ENCODE data around the gene DLGAP3. TPM values are rescaled to one million over a fixed set of nuclear protein-coding genes. Genes with fewer than 3 reads are reported as not detected.

DLGAP3 gene
- total RNA-seq, 2 donors from 2014 or later: 0.27 to 0.54 TPM

DNA sequence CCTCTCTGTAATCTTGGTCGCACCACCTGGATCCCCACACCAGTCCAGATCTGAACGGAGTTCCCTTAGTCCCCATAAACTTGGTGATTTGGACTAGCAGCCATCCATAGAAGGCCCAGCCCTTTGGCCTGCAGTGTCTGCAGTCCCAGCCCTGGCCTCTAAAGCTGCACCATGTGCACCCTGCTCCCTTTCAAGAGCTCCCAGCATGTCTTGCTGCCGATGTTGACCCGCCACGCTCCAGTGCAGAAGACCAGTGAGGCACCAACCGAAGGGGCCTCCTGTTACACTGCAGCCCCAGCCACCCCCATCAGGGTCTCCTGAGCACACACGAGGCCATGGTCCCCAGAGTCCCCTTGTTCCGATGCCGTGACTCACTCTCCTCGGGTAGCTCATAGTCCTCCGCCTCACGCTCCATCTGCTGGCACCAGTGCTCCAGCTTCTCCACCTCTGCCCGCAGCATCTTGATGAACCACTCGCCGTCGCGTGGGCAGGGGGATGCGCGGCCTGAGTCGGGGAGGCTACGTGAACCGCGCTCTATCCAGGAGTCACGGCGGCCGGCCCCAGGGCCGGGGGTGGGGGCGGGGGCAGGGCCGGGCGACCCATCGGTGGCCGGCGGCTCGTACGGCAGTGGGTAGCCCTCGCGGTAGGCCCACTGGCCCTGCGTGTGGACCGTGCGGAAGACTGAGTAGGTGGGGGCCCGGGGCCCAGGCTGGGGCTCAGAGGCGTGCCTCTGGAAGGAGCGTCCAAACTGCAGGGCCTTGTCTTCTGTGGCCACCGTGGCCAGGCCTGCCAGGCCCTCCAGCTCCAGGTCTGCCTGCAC, 61.0 kb downstream of the DLGAP3 start:
- H3K4me3 ChIP-seq: no peak overlapping the region
- no peaks in the 10 kb centered on the region for H3K36me3 ChIP-seq
- DNase-seq: no peak
- H3K27me3 ChIP-seq: no peaks in the 10 kb centered on the region
- intact Hi-C loops (cut with DNase I): loop anchor here (5.0 kb wide), 1 partner anchor 81 kb away; no protein-coding TSS in a partner anchor
- H3K4me1 ChIP-seq: no peaks in the 10 kb centered on the region
- H3K27ac ChIP-seq: no peak overlapping the region
- H3K9ac ChIP-seq (ENCODE audit: low read depth in 2 of 2, low read length in 2 of 2): no peak overlapping the region
- TF ChIP-seq, protein P1, sequence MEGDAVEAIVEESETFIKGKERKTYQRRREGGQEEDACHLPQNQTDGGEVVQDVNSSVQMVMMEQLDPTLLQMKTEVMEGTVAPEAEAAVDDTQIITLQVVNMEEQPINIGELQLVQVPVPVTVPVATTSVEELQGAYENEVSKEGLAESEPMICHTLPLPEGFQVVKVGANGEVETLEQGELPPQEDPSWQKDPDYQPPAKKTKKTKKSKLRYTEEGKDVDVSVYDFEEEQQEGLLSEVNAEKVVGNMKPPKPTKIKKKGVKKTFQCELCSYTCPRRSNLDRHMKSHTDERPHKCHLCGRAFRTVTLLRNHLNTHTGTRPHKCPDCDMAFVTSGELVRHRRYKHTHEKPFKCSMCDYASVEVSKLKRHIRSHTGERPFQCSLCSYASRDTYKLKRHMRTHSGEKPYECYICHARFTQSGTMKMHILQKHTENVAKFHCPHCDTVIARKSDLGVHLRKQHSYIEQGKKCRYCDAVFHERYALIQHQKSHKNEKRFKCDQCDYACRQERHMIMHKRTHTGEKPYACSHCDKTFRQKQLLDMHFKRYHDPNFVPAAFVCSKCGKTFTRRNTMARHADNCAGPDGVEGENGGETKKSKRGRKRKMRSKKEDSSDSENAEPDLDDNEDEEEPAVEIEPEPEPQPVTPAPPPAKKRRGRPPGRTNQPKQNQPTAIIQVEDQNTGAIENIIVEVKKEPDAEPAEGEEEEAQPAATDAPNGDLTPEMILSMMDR (IDR thresholded peaks at IDR 0.05): no peak
- H3K9me3 ChIP-seq: no peaks in the 10 kb centered on the region

DNA sequence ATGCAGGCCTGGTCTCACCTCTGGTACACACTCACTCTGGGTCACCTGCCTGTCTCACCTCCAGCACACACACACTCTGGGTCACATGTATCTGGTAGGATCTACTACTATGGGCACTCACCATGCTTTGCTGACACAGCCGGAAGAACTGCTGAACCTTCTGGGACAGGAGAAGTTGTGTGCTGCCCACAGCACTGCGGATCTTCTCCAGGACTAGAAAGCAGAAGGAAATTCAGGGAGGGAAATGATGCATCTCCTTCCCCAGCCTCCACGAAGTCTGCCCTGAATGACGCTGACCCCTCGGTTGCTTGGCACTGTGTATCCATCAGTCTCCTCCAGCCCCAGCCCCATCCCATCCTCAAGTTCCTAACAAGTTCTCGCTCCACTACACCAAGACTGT, 62.0 kb downstream of the DLGAP3 start:
- intact Hi-C loops (cut with DNase I): loop anchor here (5.0 kb wide), 1 partner anchor 80 kb away; no protein-coding TSS in a partner anchor
- Histone ChIP-seq H3K36me3 (no peaks in the 10 kb centered on the region), H3K9ac (ENCODE audit: low read depth in 2 of 2, low read length in 2 of 2) (no peak overlapping the region), H3K27me3 (no peaks in the 10 kb centered on the region), H3K9me3 (no peaks in the 10 kb centered on the region), H3K4me3 (no peak overlapping the region), H3K27ac (no peak overlapping the region), H3K4me1 (no peaks in the 10 kb centered on the region)
- no peak for DNase-seq
- TF ChIP-seq, protein P1 (IDR thresholded peaks at IDR 0.05): no peak

DNA sequence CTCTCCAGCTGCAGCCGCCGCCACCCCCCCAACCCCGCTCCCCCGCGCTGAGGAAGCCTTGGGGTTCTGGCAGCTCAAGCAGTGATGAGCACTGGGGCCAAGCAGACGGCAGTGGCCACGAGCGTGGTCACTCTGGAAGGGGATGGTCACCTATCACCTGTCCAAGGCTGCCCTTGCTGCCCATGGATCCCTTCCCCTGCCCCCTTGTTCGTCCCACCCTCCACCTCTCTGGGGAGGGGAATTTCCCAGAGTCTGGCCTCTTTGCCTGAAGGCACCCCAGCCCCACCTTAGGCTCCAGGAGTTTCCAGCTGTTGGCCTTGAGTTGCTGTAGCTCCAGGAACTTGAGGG, 62.7 kb downstream of the DLGAP3 start:
- intact Hi-C loops (cut with DNase I): loop anchor here (5.0 kb wide), 1 partner anchor 79 kb away; no protein-coding TSS in a partner anchor
- no peaks in the 10 kb centered on the region for H3K36me3 ChIP-seq
- no peaks in the 10 kb centered on the region for H3K27me3 ChIP-seq
- H3K4me1 ChIP-seq: no peaks in the 10 kb centered on the region
- peak overlapping the region; percentile 60 for H3K27ac ChIP-seq
- no peak for DNase-seq
- TF ChIP-seq, protein P1 (IDR thresholded peaks at IDR 0.05): no peak
- H3K9me3 ChIP-seq: no peaks in the 10 kb centered on the region
- H3K4me3 ChIP-seq: peak overlapping the region; percentile 66
- H3K9ac ChIP-seq (ENCODE audit: low read depth in 2 of 2, low read length in 2 of 2): peak overlapping the region; percentile 69 to 93

DNA sequence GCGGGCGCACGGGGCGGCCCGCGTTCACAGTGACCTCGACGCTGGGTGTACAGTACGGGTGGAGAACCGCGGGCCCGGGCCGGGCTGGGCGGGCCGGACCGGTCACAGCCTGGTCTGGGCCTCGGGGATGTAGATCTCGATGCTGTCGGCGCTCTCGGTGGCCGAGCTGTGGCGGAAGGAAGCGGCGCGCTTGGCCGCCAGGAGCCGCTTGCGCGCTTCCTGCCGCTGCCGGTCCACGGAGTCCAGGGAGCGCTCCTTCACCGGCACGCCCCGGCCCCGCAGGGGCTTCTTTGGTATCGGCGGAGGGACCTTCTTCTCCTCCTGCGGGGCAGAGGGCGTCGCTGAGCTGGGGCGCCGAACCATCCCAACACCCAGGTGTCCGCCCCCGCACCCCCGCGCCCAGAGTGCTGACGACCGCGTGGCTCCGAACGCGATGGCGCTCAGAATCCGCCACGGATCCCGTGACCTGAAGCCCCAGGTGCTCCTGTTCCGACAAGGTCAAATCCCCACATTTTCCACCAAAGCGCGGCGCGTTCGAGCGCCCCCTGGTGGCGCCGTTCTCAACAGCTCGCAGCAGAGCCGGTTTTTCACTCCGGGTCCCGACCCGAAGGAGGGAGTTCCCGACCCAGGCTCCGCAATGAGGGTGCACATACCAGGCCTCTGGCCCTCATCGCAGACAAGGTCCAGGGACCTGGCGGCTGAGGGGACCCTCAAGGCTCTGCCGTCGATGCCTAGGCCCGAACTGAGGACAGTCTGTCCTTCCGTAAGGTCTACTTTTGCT, 63.3 kb downstream of the DLGAP3 start:
- H3K36me3 ChIP-seq: no peaks in the 10 kb centered on the region
- peak; percentile 92 for DNase-seq
- intact Hi-C loops (cut with DNase I): loop anchor here (5.0 kb wide), 1 partner anchor 79 kb away; no protein-coding TSS in a partner anchor
- peak overlapping the region; percentile 60 for H3K27ac ChIP-seq
- TF ChIP-seq, protein P1 (IDR thresholded peaks at IDR 0.05): peak; percentile 97
- H3K4me1 ChIP-seq: no peaks in the 10 kb centered on the region
- no peaks in the 10 kb centered on the region for H3K9me3 ChIP-seq
- H3K9ac ChIP-seq (ENCODE audit: low read depth in 2 of 2, low read length in 2 of 2): peak overlapping the region; percentile 69 to 93
- H3K27me3 ChIP-seq: no peaks in the 10 kb centered on the region
- H3K4me3 ChIP-seq: peak overlapping the region; percentile 66

DNA sequence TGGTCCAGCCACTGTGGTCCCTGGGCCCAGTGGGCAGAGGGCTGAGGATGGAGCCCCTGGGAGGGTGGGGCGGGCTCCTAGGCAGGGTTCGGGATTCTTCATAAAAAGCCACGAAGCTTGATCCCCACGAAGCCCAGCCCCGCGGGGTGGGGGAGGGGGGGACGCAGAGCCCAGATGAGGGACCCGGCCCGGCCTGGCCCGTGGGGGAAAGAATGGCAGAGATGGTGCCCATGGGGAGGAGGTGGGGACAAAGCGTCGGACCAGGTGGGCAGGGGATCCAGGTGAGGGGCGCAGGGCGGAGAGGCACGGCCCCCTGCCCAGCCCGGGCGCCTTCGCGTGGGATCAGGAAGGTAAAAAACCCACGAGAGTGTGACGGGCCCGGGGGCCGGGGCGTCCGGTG, 63.9 kb downstream of the DLGAP3 start:
- TF ChIP-seq, protein P1 (IDR thresholded peaks at IDR 0.05): no peak
- Histone ChIP-seq H3K27me3 (no peaks in the 10 kb centered on the region), H3K27ac (peak overlapping the region; percentile 60), H3K9me3 (no peaks in the 10 kb centered on the region), H3K4me3 (peak overlapping the region; percentile 66), H3K9ac (ENCODE audit: low read depth in 2 of 2, low read length in 2 of 2) (peak overlapping the region; percentile 69 to 93), H3K36me3 (no peaks in the 10 kb centered on the region), H3K4me1 (no peaks in the 10 kb centered on the region)
- intact Hi-C loops (cut with DNase I): loop anchor here (5.0 kb wide), 1 partner anchor 78 kb away; no protein-coding TSS in a partner anchor
- DNase-seq: no peak

Measured in colonic mucosa (tissue), 4 donors.